Astrocyte (in vitro differentiated cells and primary cell): Measurements from ENCODE around the gene NDOR1.

ENCODE experiments used
- EZH2 ChIP-seq: IDR thresholded peaks from 2 replicates; pipeline ENCODE4 v1.6.1; 2012; ENCODE audit warnings: mild to moderate bottlenecking, low read length, inconsistent platforms; ENCODE audit not compliant: insufficient read depth
- TF ChIP-seq, protein P1 (sequence below): IDR thresholded peaks from 2 replicates; pipeline ENCODE4 v1.5.1; 2011; ENCODE audit warnings: low read depth, mild to moderate bottlenecking, inconsistent platforms, low read length, moderate library complexity; ENCODE audit not compliant: insufficient read depth

DNA sequence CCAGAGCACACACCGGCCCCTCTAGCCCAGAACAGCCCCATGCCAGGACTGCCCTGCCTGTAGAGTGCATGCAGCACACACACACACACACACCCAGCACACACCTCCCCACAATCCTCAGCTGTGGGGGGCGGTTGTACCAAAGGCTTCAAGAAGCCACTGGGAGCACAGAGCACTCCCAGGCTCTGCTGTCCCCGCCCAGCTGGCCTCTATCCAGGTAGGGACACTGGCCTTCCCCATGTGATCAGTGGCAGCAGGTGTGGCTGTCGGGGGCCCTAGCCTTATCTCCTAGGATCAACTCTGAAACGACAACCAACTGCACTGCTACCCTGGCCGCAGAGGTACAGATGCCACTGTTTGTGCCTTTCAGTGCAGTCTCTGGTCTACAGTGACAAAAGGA is 19.1 kb upstream of the NDOR1 start:
- TF ChIP-seq, protein P1, sequence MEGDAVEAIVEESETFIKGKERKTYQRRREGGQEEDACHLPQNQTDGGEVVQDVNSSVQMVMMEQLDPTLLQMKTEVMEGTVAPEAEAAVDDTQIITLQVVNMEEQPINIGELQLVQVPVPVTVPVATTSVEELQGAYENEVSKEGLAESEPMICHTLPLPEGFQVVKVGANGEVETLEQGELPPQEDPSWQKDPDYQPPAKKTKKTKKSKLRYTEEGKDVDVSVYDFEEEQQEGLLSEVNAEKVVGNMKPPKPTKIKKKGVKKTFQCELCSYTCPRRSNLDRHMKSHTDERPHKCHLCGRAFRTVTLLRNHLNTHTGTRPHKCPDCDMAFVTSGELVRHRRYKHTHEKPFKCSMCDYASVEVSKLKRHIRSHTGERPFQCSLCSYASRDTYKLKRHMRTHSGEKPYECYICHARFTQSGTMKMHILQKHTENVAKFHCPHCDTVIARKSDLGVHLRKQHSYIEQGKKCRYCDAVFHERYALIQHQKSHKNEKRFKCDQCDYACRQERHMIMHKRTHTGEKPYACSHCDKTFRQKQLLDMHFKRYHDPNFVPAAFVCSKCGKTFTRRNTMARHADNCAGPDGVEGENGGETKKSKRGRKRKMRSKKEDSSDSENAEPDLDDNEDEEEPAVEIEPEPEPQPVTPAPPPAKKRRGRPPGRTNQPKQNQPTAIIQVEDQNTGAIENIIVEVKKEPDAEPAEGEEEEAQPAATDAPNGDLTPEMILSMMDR: no peak
- no peak for TF ChIP-seq EZH2
